Amniotic epithelial cell (primary cell): ENCODE results near the gene CACHD1.
"Not testable (repeated sequence)": the region's sequence is repeated elsewhere in the genome, so short reads cannot be mapped to it uniquely, and the experiment has no call there.

Source experiments
- DNase-seq: peaks from one replicate; pipeline ENCODE4 v3.0.0-alpha.2; 2010; ENCODE audit warnings: low read depth

CACHD1 gene

DNA sequence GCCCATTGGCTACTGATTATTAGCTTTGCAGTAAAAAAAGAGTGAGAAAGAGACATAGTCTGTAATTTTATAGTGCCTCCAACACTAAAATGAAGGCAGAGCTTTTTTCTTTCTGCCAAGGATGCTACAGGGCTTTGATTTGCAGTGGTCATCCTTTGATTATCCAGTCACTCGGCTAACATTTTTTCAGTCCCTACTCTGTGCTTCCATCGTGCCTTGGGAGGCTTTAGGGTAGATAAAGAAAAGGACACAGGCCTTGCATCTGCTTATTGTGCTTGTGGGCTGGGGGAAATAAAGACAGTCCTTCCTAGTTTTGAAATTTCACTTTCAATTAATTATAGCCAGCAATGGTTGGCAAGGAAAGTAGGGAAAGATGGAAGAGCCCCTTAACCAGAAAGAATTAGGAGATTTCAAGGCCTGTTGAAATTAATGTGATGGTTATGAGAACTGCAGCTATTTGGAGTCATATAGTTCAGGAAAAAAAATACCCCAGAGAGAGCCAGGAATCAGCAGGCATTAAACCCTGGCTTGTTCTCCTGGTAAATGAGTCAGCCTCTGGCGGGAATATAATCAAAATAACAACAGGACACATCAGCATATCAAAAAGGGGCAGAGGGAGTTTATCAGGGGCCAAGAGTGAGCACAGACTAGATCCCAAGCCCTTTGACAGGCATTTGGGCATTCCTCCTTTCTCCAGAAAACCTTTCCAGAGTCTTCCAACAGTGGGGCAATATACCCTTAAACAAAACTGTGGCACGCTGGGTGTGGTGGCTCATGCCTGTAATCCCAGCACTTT lies 27.4 kb downstream of the CACHD1 start:
- no peak for DNase-seq

DNA sequence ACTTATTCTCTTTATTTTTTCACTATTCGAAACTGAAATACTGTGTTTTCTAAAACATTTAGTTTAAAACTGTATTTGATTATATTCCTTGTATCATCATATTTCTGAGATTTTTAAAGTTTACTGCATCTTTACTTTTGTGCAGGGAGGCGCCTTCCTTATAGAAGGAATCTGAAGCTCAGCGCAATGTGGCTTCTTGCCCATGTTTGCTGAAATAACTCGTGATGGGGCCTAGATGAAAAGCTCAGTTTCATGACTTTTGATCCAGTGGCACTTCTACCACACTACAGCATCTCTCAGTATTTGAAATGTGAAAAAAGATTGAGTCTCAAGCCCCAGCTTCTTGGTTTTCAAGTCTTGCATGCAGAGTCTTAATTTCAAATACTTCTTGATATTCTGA lies 28.4 kb downstream of the CACHD1 start:
- DNase-seq: no peak

DNA sequence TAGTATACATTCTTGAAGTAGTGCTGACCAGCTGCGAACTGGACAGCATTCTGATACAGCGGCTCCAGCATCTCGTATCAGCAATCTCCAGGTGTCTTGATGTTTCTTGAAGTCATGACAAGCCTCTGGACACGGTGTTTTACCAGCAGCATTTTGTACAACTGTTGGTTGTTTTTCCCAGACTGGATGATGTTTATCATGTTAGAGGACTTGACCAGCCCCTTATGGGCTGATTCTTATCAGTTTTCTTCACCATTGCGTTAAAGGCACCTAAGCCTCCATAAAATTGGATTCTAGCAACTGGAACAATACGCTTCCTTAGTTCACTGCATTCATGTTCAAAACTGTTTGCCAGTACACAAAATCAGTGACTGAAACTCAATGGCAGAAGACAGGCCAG lies 29.1 kb downstream of the CACHD1 start:
- no peak for DNase-seq

DNA sequence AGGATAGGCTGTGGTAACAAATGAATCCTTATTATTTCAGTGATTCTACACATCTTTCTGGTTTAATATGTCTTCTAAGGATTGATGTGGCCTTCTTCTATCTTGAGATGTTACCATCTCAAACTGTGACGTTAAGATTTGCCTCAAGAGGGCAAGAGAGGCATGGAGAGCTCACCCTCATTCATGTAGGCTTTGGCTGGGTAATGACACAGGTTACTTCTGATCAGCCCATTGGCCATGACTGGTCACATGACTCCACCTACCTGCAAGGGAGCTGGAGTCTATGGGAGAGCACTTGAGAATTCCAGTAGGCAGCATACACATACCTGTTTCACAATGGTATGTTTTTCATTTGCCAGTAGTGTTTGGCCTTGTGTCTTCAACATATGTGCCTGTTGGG lies 30.0 kb downstream of the CACHD1 start:
- DNase-seq: no peak

DNA sequence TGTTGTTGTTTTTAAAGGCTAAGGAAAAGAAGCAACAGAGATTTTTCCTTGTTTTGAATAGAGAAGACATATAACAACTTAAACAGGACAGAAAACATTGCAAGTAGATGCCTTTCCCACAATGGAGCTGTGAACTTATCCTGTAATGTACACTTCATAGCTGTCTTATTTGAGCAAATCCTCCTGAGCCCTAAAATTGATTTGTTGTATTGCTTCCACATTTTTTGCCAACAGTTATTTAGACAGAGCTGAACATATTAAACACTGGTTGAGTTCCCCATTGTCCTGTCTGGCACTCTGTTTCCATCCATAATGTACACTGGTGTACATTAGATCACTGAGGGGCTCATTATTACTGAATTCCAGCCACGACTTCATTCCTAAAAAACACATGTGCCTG lies 32.2 kb downstream of the CACHD1 start:
- DNase-seq: no peak

DNA sequence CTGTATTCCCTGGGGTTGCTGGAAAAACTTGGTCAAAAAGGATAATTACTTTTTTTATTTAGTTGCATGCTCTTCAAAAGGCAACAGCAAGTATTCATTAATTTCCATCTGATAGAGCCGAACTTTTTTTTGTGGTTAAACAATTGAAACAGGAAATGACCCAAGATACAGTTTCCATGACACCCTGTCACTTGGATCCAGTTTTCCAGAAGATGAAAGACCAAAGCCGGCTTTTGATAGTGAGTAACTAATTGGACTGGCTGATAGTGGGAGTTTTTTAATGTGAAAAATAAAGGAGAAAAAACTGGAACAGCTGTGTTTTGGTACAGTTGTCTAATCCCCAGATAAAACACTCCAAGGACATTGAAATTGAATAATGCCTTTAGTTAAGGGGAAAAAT lies 33.0 kb downstream of the CACHD1 start:
- peak; percentile 25 for DNase-seq

DNA sequence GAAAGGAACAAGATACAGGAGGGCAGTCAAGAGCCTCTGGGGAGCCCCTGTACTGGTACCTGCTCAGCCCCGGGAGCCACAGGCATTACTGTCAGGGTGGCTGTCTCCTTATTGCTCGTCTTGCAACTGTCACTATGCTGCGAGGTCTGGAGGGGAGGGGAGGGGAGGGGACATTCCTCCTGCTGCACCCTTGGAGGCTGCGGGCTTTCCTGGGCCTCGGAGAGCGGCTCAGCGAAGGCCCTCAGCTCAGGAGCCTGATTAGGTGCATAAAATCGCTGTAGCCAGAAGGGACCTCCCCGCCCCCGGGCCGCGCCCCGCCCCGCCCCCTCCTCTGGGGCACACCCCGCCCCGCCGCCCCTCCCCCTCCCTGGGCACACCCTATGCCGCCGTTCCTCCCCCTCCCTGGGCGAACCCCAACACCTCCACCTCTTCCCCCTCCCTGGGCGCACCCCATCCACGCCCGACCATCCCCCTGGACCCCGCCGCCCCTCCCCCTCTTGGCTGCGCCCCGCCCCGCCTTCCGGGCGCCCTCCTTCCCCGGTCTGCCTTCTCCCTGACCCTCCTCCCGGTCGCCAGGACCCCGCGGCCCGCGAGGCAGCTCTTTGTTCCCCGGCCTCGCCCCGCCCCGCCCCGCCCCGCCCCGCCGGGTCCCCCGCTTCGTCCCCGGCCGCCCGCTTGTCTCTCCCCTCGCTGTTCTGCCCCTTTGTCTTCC lies 35.5 kb downstream of the CACHD1 start:
- DNase-seq: no peak

DNA sequence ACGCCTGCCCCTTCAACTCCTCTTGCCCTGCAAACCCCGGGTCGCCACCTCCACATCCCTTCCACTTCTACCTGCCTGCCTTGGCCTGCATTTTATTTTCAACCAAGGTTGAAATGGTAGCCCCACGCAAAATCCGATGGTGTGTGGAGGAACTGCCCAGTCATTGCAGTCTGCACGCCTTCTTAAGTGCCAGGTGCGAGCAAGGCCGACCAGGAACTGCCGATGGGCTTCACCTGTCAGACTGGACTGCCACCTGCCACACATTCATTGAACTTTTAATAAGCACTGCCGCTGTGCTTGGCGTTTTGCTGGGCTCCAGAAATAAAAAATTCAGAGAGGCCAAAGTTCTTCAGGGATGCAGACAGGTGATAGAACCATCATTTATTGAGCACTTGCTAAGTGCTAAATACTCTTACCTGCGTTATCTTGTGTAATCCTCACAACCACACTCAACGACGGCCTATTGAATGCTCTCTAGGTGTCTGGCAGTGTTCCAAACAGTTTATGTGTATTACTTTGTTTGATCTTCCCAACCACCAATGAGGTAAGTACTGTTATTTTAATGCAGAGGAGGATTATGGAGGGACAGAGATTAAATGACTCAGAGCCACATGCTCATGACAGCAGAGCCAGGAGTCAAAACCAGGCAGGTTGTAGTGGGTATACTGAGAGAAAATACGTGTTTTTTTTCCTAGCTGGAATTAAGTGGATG lies 36.2 kb downstream of the CACHD1 start:
- DNase-seq: peak; percentile 19

DNA sequence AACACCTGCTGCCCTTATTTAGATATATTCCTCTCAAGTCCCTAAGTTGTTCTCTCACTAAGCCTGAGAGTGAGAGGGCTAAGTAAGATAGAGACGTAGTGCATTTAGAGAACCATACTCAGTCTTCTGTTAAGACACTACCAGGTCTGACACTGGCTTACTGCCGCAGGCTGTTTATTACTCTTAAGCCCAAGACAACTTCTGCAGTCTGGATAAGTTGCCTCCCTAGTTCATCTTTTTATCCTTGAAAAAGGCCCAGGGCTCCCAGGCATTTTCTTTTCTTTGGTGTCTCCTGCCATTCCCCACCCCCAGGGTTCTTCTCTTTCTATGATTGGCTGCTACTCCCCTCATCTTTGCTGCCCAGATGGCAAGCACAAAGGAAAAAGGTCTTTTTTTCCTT lies 38.7 kb downstream of the CACHD1 start:
- no peak for DNase-seq

DNA sequence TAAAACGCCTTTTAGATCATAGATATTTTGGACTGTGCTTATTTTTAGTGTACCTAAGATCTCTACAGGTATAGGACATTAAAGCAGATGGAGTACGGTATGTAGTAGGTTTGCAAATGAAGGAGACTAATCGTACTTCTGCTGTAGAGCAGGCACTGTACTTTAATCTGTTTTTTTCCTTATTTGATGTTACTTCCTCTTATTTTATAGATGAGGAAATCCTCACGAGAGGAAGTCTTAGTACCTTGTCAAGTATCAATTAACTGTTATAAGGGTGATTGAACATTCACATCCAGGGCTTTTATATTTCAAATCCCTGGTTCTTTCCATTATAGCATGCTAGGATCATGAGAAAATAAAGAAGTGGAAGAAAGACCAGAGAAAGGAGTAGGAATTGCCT lies 41.1 kb downstream of the CACHD1 start:
- DNase-seq: no peak

DNA sequence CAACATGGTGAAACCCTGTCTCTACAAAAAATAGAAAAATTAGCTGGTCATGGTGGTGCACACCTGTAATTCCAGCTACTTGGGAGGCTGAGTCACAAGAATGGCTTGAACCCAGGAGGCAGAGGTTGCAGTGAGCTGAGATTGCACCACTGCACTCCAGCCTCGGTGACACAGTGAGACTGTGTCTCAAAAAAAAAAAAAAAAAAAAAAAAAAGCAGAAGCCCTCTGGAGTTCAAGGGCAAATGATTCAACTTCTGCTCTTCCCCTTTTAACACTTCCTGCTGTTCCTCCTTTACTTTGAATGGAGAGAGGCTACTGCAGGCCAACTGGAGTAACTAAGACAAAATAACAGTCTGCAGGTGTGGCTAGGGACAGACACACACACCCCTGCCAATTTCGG lies 42.3 kb downstream of the CACHD1 start:
- DNase-seq: not testable (repeated sequence)

DNA sequence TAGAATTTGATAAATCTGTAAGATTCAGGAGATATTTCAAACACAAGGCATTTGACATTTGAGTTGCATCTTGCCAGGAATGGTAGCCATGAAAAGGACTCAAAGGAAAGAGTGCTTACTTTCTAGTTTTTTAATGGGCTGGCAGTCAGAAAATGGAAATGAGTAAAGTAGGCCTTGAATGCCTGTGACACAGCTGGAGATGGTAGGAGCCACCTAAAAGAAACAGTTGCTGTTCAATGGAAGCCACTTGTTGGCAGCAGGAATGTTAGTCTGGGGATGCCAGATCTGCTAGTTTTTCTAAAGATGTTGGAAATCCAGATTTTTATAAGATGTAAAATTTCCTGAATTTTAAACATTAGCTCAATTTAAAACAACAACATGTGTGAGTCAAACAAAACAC lies 43.6 kb downstream of the CACHD1 start:
- DNase-seq: no peak

DNA sequence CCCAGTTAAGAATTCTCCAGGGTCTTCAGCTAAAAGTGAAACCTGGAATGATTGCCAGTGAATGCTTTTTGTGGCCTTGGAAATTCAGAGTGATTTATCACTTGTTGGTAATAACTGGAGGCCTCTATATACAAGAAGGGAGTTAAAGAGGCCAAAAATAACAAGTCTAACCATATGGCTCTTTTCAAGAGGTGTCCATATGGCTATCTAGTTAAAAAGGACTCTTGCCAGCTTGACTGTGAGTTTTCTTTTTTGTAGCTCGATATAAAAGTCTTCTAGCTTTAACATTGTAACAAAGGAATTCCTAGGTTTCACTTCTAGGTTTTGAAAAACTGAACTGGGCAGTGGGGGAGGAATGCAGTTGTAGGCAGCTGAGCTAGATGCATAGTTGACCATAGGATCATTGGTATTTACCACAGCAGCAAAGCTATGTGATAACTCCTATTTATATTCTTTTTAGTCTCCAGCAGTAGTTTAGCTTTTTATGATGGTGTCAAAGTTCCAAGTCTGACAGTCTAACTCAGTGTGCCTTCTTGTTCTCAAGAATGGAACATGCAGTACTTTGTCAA lies 44.4 kb downstream of the CACHD1 start:
- peak; percentile 68 for DNase-seq

DNA sequence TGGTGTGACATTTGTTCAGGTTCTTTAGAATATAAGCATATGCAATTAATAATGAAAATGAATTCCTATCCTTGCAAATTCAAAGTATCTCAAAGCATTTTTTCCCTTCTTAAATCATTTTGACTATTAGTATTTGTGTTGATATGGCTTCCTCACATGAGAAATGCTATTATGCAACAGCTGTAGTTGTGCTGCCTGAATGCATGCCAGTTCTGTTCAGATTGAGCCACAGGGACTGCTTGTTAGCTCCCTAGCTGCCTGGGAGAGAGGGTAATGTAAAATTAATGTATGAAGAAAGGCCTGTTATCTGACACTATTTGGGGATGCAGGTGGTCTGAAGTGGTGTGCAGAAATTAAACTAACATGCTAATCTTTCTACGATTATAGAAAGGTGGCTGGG lies 45.5 kb downstream of the CACHD1 start:
- DNase-seq: peak; percentile 85

DNA sequence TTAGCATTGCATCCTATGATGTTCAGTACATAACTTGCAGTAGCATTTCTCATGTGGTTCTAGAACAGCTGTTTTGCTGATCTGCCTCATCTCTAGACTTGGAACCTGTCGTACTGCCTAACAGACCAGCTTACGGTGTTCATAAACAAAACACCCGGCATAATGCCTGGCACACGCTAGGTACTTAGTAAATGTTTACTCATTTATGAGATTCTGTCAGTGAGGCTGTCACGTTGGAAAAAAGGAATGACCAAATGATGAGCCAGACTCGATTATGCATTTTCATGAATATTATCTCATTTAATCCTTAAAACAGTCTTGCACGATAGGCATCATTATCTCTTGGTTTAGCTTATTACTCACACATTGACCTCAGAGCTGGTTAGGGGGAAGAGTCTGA lies 46.4 kb downstream of the CACHD1 start:
- peak; percentile 43 for DNase-seq

DNA sequence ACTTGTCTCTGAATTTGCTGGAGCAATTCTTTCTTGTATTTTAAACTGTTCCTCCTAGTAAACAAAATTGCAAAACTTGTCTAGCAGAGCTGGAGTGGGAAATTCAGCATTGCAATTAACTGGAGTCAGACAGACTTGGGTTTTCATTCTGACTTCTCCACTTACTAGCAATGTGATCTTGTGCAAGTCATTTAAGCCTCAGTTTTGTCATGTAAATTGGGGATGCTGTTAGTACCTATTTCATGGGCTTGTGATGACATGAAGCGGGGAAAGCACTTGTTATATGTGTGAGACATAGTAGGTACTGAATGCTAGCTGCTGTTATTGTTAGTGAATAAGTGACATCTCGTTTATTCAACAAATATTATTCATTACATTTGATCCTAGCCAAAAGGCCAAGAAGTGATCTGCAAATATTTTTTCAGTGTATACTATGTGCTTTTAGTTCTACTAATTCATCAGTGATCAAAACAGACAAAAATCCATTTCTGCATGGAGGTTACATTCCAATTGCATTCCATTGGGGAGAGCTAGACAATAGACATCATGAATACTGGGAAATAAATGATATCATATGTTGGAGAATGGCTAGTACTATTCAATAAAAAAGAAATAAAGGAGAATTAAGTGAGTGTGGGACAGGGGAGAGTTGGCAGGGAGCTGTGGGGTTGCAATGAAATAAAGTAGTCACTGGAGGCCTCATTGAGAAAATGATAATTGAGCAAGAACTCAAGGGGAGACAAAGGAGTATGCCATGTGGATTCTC lies 47.1 kb downstream of the CACHD1 start:
- DNase-seq: peak; percentile 35

DNA sequence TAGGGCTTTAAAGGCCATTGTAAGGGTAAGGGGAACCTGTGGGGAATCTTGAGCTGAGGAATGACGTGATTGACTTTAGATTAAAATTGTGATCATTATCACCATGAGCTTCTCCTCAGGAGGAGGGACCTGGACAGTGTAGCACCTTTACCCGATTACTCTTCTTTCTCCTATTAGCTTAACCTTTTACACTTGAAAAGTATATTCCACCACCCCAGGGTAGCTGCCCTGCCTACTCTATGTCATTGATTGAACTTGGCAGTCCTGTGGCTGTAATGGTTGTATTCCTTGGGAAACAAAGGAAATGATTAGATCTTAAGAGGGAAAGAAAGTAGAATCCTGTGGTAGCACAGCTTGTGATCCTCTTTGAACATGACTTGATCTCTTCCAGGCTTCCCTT lies 47.7 kb downstream of the CACHD1 start:
- no peak for DNase-seq

DNA sequence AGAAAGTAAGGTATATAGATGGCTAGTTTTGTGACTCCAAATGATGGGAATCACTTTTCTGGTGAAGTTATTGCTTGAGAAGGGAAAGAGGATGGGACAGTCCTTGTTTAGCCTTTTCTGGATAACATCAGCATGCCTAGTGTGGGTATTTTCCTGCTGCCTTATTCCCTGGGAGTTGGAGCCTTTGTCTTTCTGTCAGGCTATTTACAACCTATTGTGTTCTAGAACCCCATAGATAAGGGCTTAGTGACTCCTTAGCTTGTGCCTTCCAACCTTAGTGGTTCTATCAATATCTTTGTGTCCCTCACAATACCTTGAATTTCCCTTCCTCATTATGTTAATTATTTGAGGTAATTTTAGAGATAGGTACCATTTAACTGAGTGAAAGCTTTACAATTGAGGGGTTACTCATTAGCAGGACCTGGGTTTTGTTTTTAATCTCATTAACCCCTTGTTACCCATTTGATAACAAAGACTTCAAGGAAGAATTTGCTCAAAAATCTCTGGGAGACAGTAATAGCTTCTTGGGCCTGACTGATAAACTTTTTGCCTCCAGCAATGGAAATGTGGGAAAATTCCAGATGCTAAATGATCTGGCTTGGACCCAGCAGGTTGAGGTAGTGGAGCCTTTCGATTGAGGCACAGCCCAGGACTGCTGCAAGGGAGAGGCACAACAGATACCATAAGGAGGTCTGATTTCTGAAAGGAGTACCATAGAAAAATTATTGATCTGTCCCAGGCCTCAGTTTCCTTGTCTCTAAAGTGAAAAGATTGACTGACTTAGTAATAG lies 49.0 kb downstream of the CACHD1 start:
- DNase-seq: no peak

DNA sequence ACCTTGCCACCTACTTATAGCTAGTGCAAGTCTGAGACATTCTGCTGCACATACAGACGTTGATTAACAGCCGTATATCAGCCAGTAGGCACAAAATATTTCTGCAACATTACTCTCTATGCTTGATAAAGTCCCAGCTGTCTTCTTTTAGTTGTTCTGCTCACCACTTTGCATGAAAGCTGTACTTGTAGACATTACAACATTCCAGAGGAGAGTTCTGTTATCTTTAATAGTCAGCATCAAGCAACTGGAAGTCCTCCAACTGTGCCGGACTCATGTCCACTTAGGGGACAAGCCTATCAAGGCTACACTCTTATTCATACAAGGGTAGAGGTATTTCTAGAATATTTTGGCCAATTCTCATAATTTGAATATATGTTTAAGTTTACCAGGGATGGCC lies 50.0 kb downstream of the CACHD1 start:
- peak; percentile 47 for DNase-seq

DNA sequence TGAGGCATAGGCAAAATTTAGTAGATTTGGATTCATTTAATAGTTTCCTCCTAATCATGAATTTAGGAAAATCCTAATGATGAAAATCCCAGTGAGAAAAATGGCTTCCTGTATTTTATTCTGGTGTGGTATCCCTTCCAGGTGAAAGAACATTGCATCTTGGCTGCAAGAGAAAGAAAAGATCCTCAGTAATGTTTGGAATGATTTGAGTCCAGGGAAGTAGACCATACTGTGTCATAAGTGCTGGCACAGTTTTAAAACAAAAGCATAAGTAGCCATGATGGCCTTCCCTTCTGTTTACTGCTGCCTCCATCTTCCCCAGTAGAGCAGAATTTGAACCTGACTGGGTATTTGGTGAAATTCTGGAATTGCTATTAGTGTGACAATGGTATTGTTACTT lies 52.8 kb downstream of the CACHD1 start:
- no peak for DNase-seq
